ENCODE measurements around the gene PARVA.

- TF ChIP-seq CTCF (conservative IDR thresholded peaks at IDR 0.05; ENCODE audit: low read length) (no peak), EZH2phosphoT487 (IDR thresholded peaks at IDR 0.05; ENCODE audit: borderline replicate concordance, low read depth, low read length) (no peak)
These were observed 57.9 kb downstream of the PARVA start for GRCh38 chr11:12435264-12435663.
